ENCODE data around the gene KBTBD4. TPM values are rescaled to one million over a fixed set of nuclear protein-coding genes. Genes with fewer than 3 reads are reported as not detected.
A peak's percentile ranks its signal among the peaks of the same experiment; 100 is the strongest.

KBTBD4 gene
- total RNA-seq, 1 experiment from 2014 or later: 12.3 TPM

- Mint-ChIP-seq H3K9me3 (no peaks in the 10 kb centered on the region), H3K4me1 (no peaks in the 10 kb centered on the region), H3K27me3 (ENCODE audit: low read depth) (no peaks in the 10 kb centered on the region; the same call in 1 of the 2 replicates), H3K36me3 (no peaks in the 10 kb centered on the region), H3K27ac (no peak overlapping the region), H3K4me3 (no peak overlapping the region)
- CTCF ChIA-PET: interaction anchor here (1.4 kb wide), 1 partner anchor 54 kb away, joined by 5 read pairs; the partner anchor contains the start of gene CELF1
- TF ChIP-seq HMGXB4 (CRISPR knock-in tag; IDR thresholded peaks at IDR 0.05) (no peak), CREB1 (CRISPR knock-in tag; IDR thresholded peaks at IDR 0.05) (no peak), NFYB (CRISPR knock-in tag; conservative IDR thresholded peaks at IDR 0.05; ENCODE audit: low read depth) (no peak), ZNF138 (CRISPR knock-in tag; conservative IDR thresholded peaks at IDR 0.05) (no peak), PREB (CRISPR knock-in tag; IDR thresholded peaks at IDR 0.05; ENCODE audit: borderline replicate concordance) (no peak), FOXP4 (CRISPR knock-in tag; IDR thresholded peaks at IDR 0.05) (no peak), ATF6 (CRISPR knock-in tag; IDR thresholded peaks at IDR 0.05) (no peak), KAT7 (CRISPR knock-in tag; IDR thresholded peaks at IDR 0.05; ENCODE audit: borderline replicate concordance) (no peak), MYBL2 (CRISPR knock-in tag; IDR thresholded peaks at IDR 0.05) (no peak), JAZF1 (CRISPR knock-in tag; IDR thresholded peaks at IDR 0.05) (no peak), ZNF121 (CRISPR knock-in tag; IDR thresholded peaks at IDR 0.05) (no peak), SMAD4 (CRISPR knock-in tag; IDR thresholded peaks at IDR 0.05) (no peak), ZNF396 (CRISPR knock-in tag; IDR thresholded peaks at IDR 0.05; ENCODE audit: borderline replicate concordance) (no peak), USF2 (CRISPR knock-in tag; IDR thresholded peaks at IDR 0.05) (no peak), TP53 (CRISPR knock-in tag; IDR thresholded peaks at IDR 0.05) (no peak), ZNF219 (CRISPR knock-in tag; IDR thresholded peaks at IDR 0.05; ENCODE audit: borderline replicate concordance) (no peak), ATF1 (CRISPR knock-in tag; IDR thresholded peaks at IDR 0.05) (no peak), ZNF671 (CRISPR knock-in tag; IDR thresholded peaks at IDR 0.05) (no peak), PRRX2 (CRISPR knock-in tag; IDR thresholded peaks at IDR 0.05) (no peak)
- POLR2A ChIA-PET: no interaction called here
- ATAC-seq (peak; percentile 22; the same call in 1 of the 2 replicates), DNase-seq (ENCODE audit: low spot score) (no peak)
These were observed 28.0 kb upstream of the KBTBD4 start for GRCh38 chr11:47606731-47607130.

- Mint-ChIP-seq H3K27ac (no peak overlapping the region), H3K9me3 (no peaks in the 10 kb centered on the region), H3K4me3 (no peak overlapping the region), H3K27me3 (ENCODE audit: low read depth) (no peaks in the 10 kb centered on the region; the same call in 1 of the 2 replicates), H3K36me3 (no peaks in the 10 kb centered on the region), H3K4me1 (no peaks in the 10 kb centered on the region)
- POLR2A ChIA-PET: interaction anchor here (0.6 kb wide), 2 partner anchors 31 to 188 kb away, joined by 3 to 5 read pairs; no protein-coding TSS in a partner anchor
- DNase-seq (ENCODE audit: low spot score) (no peak), ATAC-seq (no peak)
- CTCF ChIA-PET: interaction anchor here (0.9 kb wide), 1 partner anchor 14 kb away, joined by 3 read pairs; no protein-coding TSS in a partner anchor
- no peak for TF ChIP-seq E2F5 (CRISPR knock-in tag; IDR thresholded peaks at IDR 0.05)
- no peak for TF ChIP-seq ZNF219 (CRISPR knock-in tag; IDR thresholded peaks at IDR 0.05; ENCODE audit: borderline replicate concordance)
- TF ChIP-seq ZNF423 (CRISPR knock-in tag; IDR thresholded peaks at IDR 0.05): no peak
- no peak for TF ChIP-seq ZNF416 (CRISPR knock-in tag; IDR thresholded peaks at IDR 0.05)
- no peak for TF ChIP-seq NFYB (CRISPR knock-in tag; conservative IDR thresholded peaks at IDR 0.05; ENCODE audit: low read depth)
- no peak for TF ChIP-seq ZNF138 (CRISPR knock-in tag; conservative IDR thresholded peaks at IDR 0.05)
- no peak for TF ChIP-seq ZNF121 (CRISPR knock-in tag; IDR thresholded peaks at IDR 0.05)
- TF ChIP-seq AFF4 (CRISPR knock-in tag; IDR thresholded peaks at IDR 0.05; ENCODE audit: borderline replicate concordance): no peak
These were observed 27.2 kb upstream of the KBTBD4 start for GRCh38 chr11:47605921-47606320.

Data from WTC11 (cell line).